ENCODE data around the gene ARHGAP6. TPM values are rescaled to one million over a fixed set of nuclear protein-coding genes. Genes with fewer than 3 reads are reported as not detected.

ARHGAP6 gene
- total RNA-seq, 4 donors from 2014 or later = 17.2 to 47.0 (median 21.6) TPM

- intact Hi-C loops (cut with DNase I; ENCODE audit: low total_unique reads) = no loop called here
- H3K4me3 ChIP-seq = no peak overlapping the region
- TF ChIP-seq, protein P1, sequence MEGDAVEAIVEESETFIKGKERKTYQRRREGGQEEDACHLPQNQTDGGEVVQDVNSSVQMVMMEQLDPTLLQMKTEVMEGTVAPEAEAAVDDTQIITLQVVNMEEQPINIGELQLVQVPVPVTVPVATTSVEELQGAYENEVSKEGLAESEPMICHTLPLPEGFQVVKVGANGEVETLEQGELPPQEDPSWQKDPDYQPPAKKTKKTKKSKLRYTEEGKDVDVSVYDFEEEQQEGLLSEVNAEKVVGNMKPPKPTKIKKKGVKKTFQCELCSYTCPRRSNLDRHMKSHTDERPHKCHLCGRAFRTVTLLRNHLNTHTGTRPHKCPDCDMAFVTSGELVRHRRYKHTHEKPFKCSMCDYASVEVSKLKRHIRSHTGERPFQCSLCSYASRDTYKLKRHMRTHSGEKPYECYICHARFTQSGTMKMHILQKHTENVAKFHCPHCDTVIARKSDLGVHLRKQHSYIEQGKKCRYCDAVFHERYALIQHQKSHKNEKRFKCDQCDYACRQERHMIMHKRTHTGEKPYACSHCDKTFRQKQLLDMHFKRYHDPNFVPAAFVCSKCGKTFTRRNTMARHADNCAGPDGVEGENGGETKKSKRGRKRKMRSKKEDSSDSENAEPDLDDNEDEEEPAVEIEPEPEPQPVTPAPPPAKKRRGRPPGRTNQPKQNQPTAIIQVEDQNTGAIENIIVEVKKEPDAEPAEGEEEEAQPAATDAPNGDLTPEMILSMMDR (IDR thresholded peaks at IDR 0.05) = no peak
- no peak for TF ChIP-seq POLR2A (IDR thresholded peaks at IDR 0.05)
- no peaks in the 10 kb centered on the region for H3K9me3 ChIP-seq
- H3K36me3 ChIP-seq = no peaks in the 10 kb centered on the region
- no peaks in the 10 kb centered on the region for H3K27me3 ChIP-seq
- no peaks in the 10 kb centered on the region for H3K4me1 ChIP-seq
- no peak overlapping the region for H3K27ac ChIP-seq
- DNase-seq = no peak
Measured at GRCh38 chrX:11423362-11423818, 242.3 kb downstream of the ARHGAP6 start.

GRCh38 chrX:11422525-11422857, 243.2 kb downstream of the ARHGAP6 start:
- no peak for TF ChIP-seq POLR2A (IDR thresholded peaks at IDR 0.05)
- TF ChIP-seq, protein P1 (IDR thresholded peaks at IDR 0.05) = no peak
- intact Hi-C loops (cut with DNase I; ENCODE audit: low total_unique reads) = no loop called here
- Histone ChIP-seq H3K27me3 (no peaks in the 10 kb centered on the region), H3K36me3 (no peaks in the 10 kb centered on the region), H3K27ac (no peak overlapping the region), H3K4me3 (no peak overlapping the region), H3K9me3 (no peaks in the 10 kb centered on the region), H3K4me1 (no peaks in the 10 kb centered on the region)
- DNase-seq = no peak

- no peak for DNase-seq
- intact Hi-C loops (cut with DNase I; ENCODE audit: low total_unique reads) = no loop called here
- H3K36me3 ChIP-seq = no peaks in the 10 kb centered on the region
- no peak overlapping the region for H3K27ac ChIP-seq
- no peak overlapping the region for H3K4me3 ChIP-seq
- H3K27me3 ChIP-seq = no peaks in the 10 kb centered on the region
- no peaks in the 10 kb centered on the region for H3K4me1 ChIP-seq
- H3K9me3 ChIP-seq = no peaks in the 10 kb centered on the region
- TF ChIP-seq, protein P1 (IDR thresholded peaks at IDR 0.05) = no peak
- no peak for TF ChIP-seq POLR2A (IDR thresholded peaks at IDR 0.05)
Measured at GRCh38 chrX:11421805-11422524, 243.8 kb downstream of the ARHGAP6 start.

GRCh38 chrX:11420851-11421250, 244.9 kb downstream of the ARHGAP6 start:
- intact Hi-C loops (cut with DNase I; ENCODE audit: low total_unique reads) = no loop called here
- Histone ChIP-seq H3K36me3 (no peaks in the 10 kb centered on the region), H3K4me3 (no peak overlapping the region), H3K27ac (no peak overlapping the region), H3K27me3 (no peaks in the 10 kb centered on the region), H3K9me3 (no peaks in the 10 kb centered on the region), H3K4me1 (no peaks in the 10 kb centered on the region)
- TF ChIP-seq POLR2A (IDR thresholded peaks at IDR 0.05) = no peak
- TF ChIP-seq, protein P1 (IDR thresholded peaks at IDR 0.05) = no peak
- no peak for DNase-seq

GRCh38 chrX:11419102-11419501, 246.6 kb downstream of the ARHGAP6 start:
- no peak overlapping the region for H3K27ac ChIP-seq
- no peak for DNase-seq

More at GRCh38 chrX:11419102-11419501, 246.6 kb downstream of the ARHGAP6 start:
- intact Hi-C loops (cut with DNase I; ENCODE audit: low total_unique reads) = no loop called here
- Histone ChIP-seq H3K4me1 (no peaks in the 10 kb centered on the region), H3K36me3 (no peaks in the 10 kb centered on the region), H3K9me3 (no peaks in the 10 kb centered on the region), H3K4me3 (no peak overlapping the region), H3K27me3 (no peaks in the 10 kb centered on the region)
- no peak for TF ChIP-seq POLR2A (IDR thresholded peaks at IDR 0.05)
- TF ChIP-seq, protein P1 (IDR thresholded peaks at IDR 0.05) = no peak

All from uterus (tissue), 4 donors.